ENCODE measurements around the gene ADRM1.

Gene ADRM1

GRCh38 chr20:62307226-62308101 lies 4.7 kb downstream of the ADRM1 start:
- H3K79me2 ChIP-seq (ENCODE audit: insufficient read depth, low read length), result peaks cover 34% of the 10 kb centered on the region
- H3K27ac ChIP-seq (ENCODE audit: low read depth, low read length), result no peak overlapping the region

DNA sequence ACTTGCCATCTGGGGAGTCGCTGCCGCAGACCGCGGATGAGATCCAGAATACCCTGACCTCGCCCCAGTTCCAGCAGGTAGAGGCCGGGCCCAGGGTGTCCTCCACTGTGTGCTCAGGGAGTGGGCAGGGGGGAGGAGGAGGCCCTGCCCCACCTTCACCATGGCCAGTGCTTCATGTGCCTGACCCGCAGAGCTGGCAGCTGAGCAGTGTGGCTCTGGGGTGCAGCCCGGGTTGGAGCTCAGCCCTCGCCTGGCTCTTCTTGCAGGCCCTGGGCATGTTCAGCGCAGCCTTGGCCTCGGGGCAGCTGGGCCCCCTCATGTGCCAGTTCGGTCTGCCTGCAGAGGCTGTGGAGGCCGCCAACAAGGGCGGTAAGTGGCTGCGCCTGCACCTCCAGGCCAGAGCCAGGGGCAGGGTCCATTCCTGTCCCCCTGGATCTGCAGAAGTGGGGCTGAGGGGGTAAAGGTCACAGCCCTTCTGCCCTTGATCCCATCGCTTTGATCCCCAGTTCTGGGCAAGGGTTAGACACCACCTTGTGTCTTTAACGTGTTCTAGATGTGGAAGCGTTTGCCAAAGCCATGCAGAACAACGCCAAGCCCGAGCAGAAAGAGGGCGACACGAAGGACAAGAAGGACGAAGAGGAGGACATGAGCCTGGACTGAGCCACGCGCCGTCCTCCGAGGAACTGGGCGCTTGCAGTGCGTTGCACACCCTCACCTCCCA lies 5.5 kb downstream of the ADRM1 start:
- no peaks in the 10 kb centered on the region for H3K9me3 ChIP-seq (ENCODE audit: insufficient read depth, low read length)
- peaks cover 31% of the 10 kb centered on the region for H3K79me2 ChIP-seq (ENCODE audit: insufficient read depth, low read length)
- no peaks in the 10 kb centered on the region for H3K27me3 ChIP-seq (ENCODE audit: low read length)
- no peak overlapping the region for H3K27ac ChIP-seq (ENCODE audit: low read depth, low read length)
- H3K36me3 ChIP-seq (ENCODE audit: low read length), result no peaks in the 10 kb centered on the region
- H3K9ac ChIP-seq (ENCODE audit: low read length), result no peak overlapping the region
- TF ChIP-seq, protein P1, sequence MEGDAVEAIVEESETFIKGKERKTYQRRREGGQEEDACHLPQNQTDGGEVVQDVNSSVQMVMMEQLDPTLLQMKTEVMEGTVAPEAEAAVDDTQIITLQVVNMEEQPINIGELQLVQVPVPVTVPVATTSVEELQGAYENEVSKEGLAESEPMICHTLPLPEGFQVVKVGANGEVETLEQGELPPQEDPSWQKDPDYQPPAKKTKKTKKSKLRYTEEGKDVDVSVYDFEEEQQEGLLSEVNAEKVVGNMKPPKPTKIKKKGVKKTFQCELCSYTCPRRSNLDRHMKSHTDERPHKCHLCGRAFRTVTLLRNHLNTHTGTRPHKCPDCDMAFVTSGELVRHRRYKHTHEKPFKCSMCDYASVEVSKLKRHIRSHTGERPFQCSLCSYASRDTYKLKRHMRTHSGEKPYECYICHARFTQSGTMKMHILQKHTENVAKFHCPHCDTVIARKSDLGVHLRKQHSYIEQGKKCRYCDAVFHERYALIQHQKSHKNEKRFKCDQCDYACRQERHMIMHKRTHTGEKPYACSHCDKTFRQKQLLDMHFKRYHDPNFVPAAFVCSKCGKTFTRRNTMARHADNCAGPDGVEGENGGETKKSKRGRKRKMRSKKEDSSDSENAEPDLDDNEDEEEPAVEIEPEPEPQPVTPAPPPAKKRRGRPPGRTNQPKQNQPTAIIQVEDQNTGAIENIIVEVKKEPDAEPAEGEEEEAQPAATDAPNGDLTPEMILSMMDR (IDR thresholded peaks at IDR 0.05; ENCODE audit: insufficient read depth, low read length, poor library complexity, severe bottlenecking), result no peak
- no peak for TF ChIP-seq EZH2phosphoT487 (conservative IDR thresholded peaks at IDR 0.05; ENCODE audit: low read length)
- H3K4me2 ChIP-seq (ENCODE audit: low read depth, low read length, poor library complexity, severe bottlenecking), result no peak overlapping the region
- H3F3A ChIP-seq (ENCODE audit: insufficient read depth), result no peaks in the 10 kb centered on the region
- no peak overlapping the region for H3K4me3 ChIP-seq (ENCODE audit: insufficient read depth, low read length, poor library complexity, severe bottlenecking)
- H3K9me2 ChIP-seq (replicated peaks; ENCODE audit: insufficient read depth, low read length), result no peaks in the 10 kb centered on the region
- H2AFZ ChIP-seq (ENCODE audit: low read depth, low read length, severe bottlenecking), result no peak overlapping the region
- peaks cover 5% of the 10 kb centered on the region; the same call in 1 of the 2 replicates for H4K20me1 ChIP-seq (ENCODE audit: low read depth, low read length)

More at GRCh38 chr20:62307226-62308101, 4.7 kb downstream of the ADRM1 start:
- H2AFZ ChIP-seq (ENCODE audit: low read depth, low read length, severe bottlenecking), result no peak overlapping the region
- no peak overlapping the region for H3K9ac ChIP-seq (ENCODE audit: low read length)
- no peaks in the 10 kb centered on the region for H3K36me3 ChIP-seq (ENCODE audit: low read length)
- H3F3A ChIP-seq (ENCODE audit: insufficient read depth), result no peaks in the 10 kb centered on the region
- H4K20me1 ChIP-seq (ENCODE audit: low read depth, low read length), result peaks cover 5% of the 10 kb centered on the region; the same call in 1 of the 2 replicates
- no peak overlapping the region for H3K4me2 ChIP-seq (ENCODE audit: low read depth, low read length, poor library complexity, severe bottlenecking)
- TF ChIP-seq EZH2phosphoT487 (conservative IDR thresholded peaks at IDR 0.05; ENCODE audit: low read length), result no peak
- TF ChIP-seq, protein P1 (IDR thresholded peaks at IDR 0.05; ENCODE audit: insufficient read depth, low read length, poor library complexity, severe bottlenecking), result no peak
- no peak overlapping the region for H3K4me3 ChIP-seq (ENCODE audit: insufficient read depth, low read length, poor library complexity, severe bottlenecking)
- H3K27me3 ChIP-seq (ENCODE audit: low read length), result no peaks in the 10 kb centered on the region
- H3K9me2 ChIP-seq (replicated peaks; ENCODE audit: insufficient read depth, low read length), result no peaks in the 10 kb centered on the region
- no peaks in the 10 kb centered on the region for H3K9me3 ChIP-seq (ENCODE audit: insufficient read depth, low read length)

GRCh38 chr20:62309198-62309944 lies 6.6 kb downstream of the ADRM1 start:
- H3K36me3 ChIP-seq (ENCODE audit: low read length), result no peaks in the 10 kb centered on the region

More at GRCh38 chr20:62309198-62309944, 6.6 kb downstream of the ADRM1 start:
- no peaks in the 10 kb centered on the region for H3K9me3 ChIP-seq (ENCODE audit: insufficient read depth, low read length)
- H2AFZ ChIP-seq (ENCODE audit: low read depth, low read length, severe bottlenecking), result no peak overlapping the region
- H4K20me1 ChIP-seq (ENCODE audit: low read depth, low read length), result peaks cover 1% of the 10 kb centered on the region; the same call in 1 of the 2 replicates
- no peaks in the 10 kb centered on the region for H3F3A ChIP-seq (ENCODE audit: insufficient read depth)
- no peak overlapping the region for H3K27ac ChIP-seq (ENCODE audit: low read depth, low read length)
- TF ChIP-seq, protein P1 (IDR thresholded peaks at IDR 0.05; ENCODE audit: insufficient read depth, low read length, poor library complexity, severe bottlenecking), result no peak
- no peak for TF ChIP-seq EZH2phosphoT487 (conservative IDR thresholded peaks at IDR 0.05; ENCODE audit: low read length)
- no peaks in the 10 kb centered on the region for H3K9me2 ChIP-seq (replicated peaks; ENCODE audit: insufficient read depth, low read length)
- peaks cover 20% of the 10 kb centered on the region for H3K79me2 ChIP-seq (ENCODE audit: insufficient read depth, low read length)
- no peak overlapping the region for H3K4me2 ChIP-seq (ENCODE audit: low read depth, low read length, poor library complexity, severe bottlenecking)
- no peak overlapping the region for H3K9ac ChIP-seq (ENCODE audit: low read length)
- H3K27me3 ChIP-seq (ENCODE audit: low read length), result no peaks in the 10 kb centered on the region
- H3K4me3 ChIP-seq (ENCODE audit: insufficient read depth, low read length, poor library complexity, severe bottlenecking), result no peak overlapping the region

All from SU-DHL-6 (cell line).